ENCODE results near the gene KRTCAP2. TPM values are rescaled to one million over a fixed set of nuclear protein-coding genes. Genes with fewer than 3 reads are reported as not detected.
"Not testable (repeated sequence)": the region's sequence is repeated elsewhere in the genome, so short reads cannot be mapped to it uniquely, and the experiment has no call there.

Gene KRTCAP2
- total RNA-seq, 2 experiments from 2014 or later: 183 to 308 TPM

- POLR2A ChIA-PET: no interaction called here
Measured at GRCh38 chr1:155196103-155196892, 23.2 kb upstream of the KRTCAP2 start.

DNA sequence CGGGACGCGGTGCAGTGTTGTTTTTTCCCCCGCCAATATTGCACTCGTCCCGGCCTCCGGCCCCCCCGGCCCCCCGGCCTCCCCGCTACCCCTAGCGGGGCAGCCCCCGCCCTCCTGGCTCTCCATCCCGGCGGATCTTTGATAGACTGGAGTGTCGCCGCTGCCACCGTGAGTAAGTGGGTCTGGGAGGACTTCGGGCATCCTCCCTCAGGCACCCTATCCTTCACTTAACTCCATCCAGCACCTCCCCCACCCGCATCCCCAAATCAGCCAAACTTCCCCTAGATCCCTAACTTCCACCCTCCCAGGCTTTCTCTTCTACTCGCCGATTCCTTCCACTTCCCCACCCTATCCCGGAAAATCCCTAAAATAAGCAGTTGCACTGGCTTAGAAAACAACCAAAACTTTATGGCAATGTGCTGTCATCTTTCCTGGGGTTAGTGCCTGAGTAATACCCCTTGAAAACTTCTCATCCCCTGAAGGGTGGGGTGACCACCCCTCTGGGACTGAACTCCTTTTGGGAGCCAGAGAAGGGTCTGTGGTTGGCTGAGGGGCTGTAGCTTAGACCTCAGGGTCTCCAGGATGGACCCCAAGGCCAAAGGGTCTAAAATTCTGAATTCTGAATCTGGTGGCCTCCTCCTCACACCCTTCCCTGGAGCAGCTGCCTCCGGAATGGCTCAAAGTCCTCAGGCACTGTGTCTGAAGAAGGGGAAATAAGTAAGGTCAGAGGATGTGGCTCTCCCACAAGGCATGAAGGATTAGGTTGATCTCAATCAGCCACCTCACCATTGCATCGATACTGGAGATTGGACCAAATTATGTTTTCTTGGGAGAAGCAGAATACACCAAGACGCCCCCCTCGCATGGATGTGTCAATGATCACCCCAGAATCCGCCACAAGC lies 22.3 kb upstream of the KRTCAP2 start:
- Mint-ChIP-seq H3K4me1 (peaks cover 38% of the 10 kb centered on the region), H3K9me3 (no peaks in the 10 kb centered on the region), H3K36me3 (ENCODE audit: low read depth) (peaks cover 4% of the 10 kb centered on the region), H3K27me3 (no peaks in the 10 kb centered on the region), H3K4me3 (peak overlapping the region; percentile 71), H3K27ac (peak overlapping the region; percentile 60)
- CTCF ChIA-PET: interaction anchor here (1.5 to 3.7 kb wide), 7 partner anchors 8 to 55 kb away, joined by 4 to 52 read pairs (median 10); partner anchors contain the start of genes KRTCAP2 and TRIM46
- no peak for DNase-seq
- POLR2A ChIA-PET: interaction anchor here (0.6 kb wide), 1 partner anchor 31 kb away, joined by 3 read pairs; no protein-coding TSS in a partner anchor

More at GRCh38 chr1:155196103-155196892, 23.2 kb upstream of the KRTCAP2 start:
- H3K4me3 Mint-ChIP-seq: no peak overlapping the region
- H3K9me3 Mint-ChIP-seq: no peaks in the 10 kb centered on the region
- no peaks in the 10 kb centered on the region for H3K27me3 Mint-ChIP-seq
- peaks cover 38% of the 10 kb centered on the region for H3K4me1 Mint-ChIP-seq
- no peak for DNase-seq
- peaks cover 4% of the 10 kb centered on the region for H3K36me3 Mint-ChIP-seq (ENCODE audit: low read depth)
- CTCF ChIA-PET: interaction anchor here (2.1 kb wide), 2 partner anchors 11 to 55 kb away, joined by 7 to 10 read pairs; no protein-coding TSS in a partner anchor
- no peak overlapping the region for H3K27ac Mint-ChIP-seq

DNA sequence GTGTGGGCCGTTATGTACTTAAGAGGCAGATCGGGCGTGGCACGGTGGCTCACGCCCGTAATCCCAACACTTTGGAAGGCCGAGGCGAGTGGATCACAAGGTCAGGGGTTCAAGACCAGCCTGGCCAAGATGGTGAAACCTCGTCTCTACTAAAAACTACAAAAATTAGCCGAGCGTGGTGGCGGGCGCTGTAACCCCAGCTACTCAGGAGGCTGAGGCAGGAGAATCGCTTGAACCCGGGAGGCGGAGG lies 20.8 kb upstream of the KRTCAP2 start:
- not testable (repeated sequence) for DNase-seq; H3K27me3 Mint-ChIP-seq; H3K9me3 Mint-ChIP-seq; H3K36me3 Mint-ChIP-seq (ENCODE audit: low read depth)
- H3K4me3 Mint-ChIP-seq: peak overlapping the region; percentile 74
- H3K27ac Mint-ChIP-seq: peak overlapping the region; percentile 96
- ChIA-PET POLR2A (interaction anchor here (0.6 to 0.9 kb wide), 2 partner anchors 15 to 965 kb away, joined by 3 to 5 read pairs; no protein-coding TSS in a partner anchor), CTCF (interaction anchor here (0.6 to 3.7 kb wide), 20 partner anchors 10 to 659 kb away, joined by 3 to 52 read pairs (median 6); partner anchors contain the start of genes KRTCAP2, MTX1, THBS3 and TRIM46)
- peaks cover 38% of the 10 kb centered on the region for H3K4me1 Mint-ChIP-seq

DNA sequence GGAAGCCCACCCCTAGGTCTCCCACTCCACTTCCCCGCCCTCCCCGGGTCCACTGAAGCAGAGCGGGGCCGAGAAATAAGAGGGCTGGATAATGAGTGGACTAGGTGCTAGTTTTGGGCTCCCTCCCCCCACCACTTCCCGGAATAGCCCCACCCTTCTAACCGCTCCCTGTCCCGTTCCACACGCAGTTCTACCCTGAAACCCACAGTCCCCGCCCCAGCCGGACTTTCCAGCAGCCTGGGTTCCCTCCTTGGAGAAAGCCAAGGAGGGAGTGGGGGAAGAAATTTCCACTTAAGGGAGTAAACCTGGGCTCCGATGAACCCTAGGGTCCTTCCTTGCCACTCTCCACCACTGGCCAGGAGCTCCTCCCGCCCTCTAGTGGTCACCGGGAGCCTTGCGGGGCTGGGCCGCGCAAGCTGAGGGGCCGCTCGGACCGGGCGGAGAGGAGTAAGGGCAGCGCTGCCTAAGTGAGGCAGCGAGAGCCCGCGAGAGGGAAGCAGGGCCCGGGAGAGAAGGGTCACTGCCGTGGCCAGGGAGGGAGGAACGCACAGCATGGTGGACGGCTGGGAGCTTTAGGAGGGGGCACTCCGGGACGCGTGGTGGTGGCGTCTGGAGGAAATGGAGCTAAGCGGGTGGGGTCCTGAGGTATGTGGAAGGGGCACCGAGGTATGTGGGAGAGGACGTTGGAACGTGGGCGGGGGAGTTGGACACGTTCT lies 20.3 kb upstream of the KRTCAP2 start:
- ChIA-PET POLR2A (interaction anchor here (0.9 kb wide), 1 partner anchor 15 kb away, joined by 5 read pairs; no protein-coding TSS in a partner anchor), CTCF (interaction anchor here (0.6 to 3.7 kb wide), 20 partner anchors 9 to 659 kb away, joined by 3 to 52 read pairs (median 6); partner anchors contain the start of genes KRTCAP2, MTX1, THBS3 and TRIM46)
- H3K9me3 Mint-ChIP-seq: no peaks in the 10 kb centered on the region
- peaks cover 38% of the 10 kb centered on the region for H3K4me1 Mint-ChIP-seq
- H3K4me3 Mint-ChIP-seq: peak overlapping the region; percentile 74
- peaks cover 4% of the 10 kb centered on the region for H3K36me3 Mint-ChIP-seq (ENCODE audit: low read depth)
- H3K27ac Mint-ChIP-seq: peak overlapping the region; percentile 96
- DNase-seq: peak; percentile 77
- H3K27me3 Mint-ChIP-seq: no peaks in the 10 kb centered on the region

- Mint-ChIP-seq H3K4me1 (peaks cover 43% of the 10 kb centered on the region), H3K27me3 (no peaks in the 10 kb centered on the region), H3K9me3 (no peaks in the 10 kb centered on the region), H3K4me3 (peak overlapping the region; percentile 74), H3K27ac (peak overlapping the region; percentile 96), H3K36me3 (ENCODE audit: low read depth) (peaks cover 5% of the 10 kb centered on the region)
- POLR2A ChIA-PET: interaction anchor here (0.9 kb wide), 1 partner anchor 14 kb away, joined by 5 read pairs; no protein-coding TSS in a partner anchor
- CTCF ChIA-PET: interaction anchor here (1.1 to 3.7 kb wide), 17 partner anchors 8 to 175 kb away, joined by 3 to 52 read pairs (median 7); partner anchors contain the start of genes KRTCAP2, MTX1, THBS3 and TRIM46
- DNase-seq: peak; percentile 38
Measured at GRCh38 chr1:155192346-155193274, 19.5 kb upstream of the KRTCAP2 start.

- Mint-ChIP-seq H3K4me3 (peak overlapping the region; percentile 58), H3K9me3 (no peaks in the 10 kb centered on the region), H3K36me3 (ENCODE audit: low read depth) (peaks cover 5% of the 10 kb centered on the region), H3K27me3 (no peaks in the 10 kb centered on the region), H3K4me1 (peaks cover 45% of the 10 kb centered on the region), H3K27ac (peak overlapping the region; percentile 96)
- POLR2A ChIA-PET: no interaction called here
- DNase-seq: no peak
- CTCF ChIA-PET: interaction anchor here (3.6 to 3.7 kb wide), 2 partner anchors 12 to 18 kb away, joined by 27 to 52 read pairs; partner anchors contain the start of genes KRTCAP2 and TRIM46
Measured at GRCh38 chr1:155191904-155192303, 18.8 kb upstream of the KRTCAP2 start.

GRCh38 chr1:155189926-155190325 lies 16.8 kb upstream of the KRTCAP2 start:
- H3K9me3 Mint-ChIP-seq; CTCF ChIA-PET; H3K27me3 Mint-ChIP-seq; H3K36me3 Mint-ChIP-seq (ENCODE audit: low read depth); POLR2A ChIA-PET; H3K4me3 Mint-ChIP-seq; H3K27ac Mint-ChIP-seq; DNase-seq: not testable (repeated sequence)
- H3K4me1 Mint-ChIP-seq: peaks cover 39% of the 10 kb centered on the region

DNA sequence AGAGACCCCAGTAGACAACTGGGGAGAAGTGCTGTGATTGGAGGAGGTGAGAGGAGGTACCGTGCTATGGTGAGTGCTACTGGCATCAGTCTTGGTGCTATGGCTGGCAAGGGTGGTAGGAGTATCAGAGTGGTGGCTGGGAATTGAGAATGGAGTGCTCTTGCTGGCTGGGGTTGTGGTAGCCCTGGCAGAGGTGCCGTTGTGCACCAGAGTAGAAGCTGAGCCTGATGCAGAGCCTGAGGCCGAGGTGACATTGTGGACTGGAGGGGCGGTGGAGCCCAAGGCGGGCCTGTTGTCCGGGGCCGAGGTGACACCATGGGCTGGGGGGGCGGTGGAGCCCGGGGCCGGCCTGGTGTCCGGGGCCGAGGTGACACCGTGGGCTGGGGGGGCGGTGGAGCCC lies 15.2 kb upstream of the KRTCAP2 start:
- no peaks in the 10 kb centered on the region for H3K9me3 Mint-ChIP-seq
- no peaks in the 10 kb centered on the region for H3K27me3 Mint-ChIP-seq
- POLR2A ChIA-PET: no interaction called here
- H3K36me3 Mint-ChIP-seq (ENCODE audit: low read depth): peaks cover 4% of the 10 kb centered on the region
- H3K27ac Mint-ChIP-seq: peak overlapping the region; percentile 78
- H3K4me1 Mint-ChIP-seq: peaks cover 22% of the 10 kb centered on the region
- peak overlapping the region; percentile 24 for H3K4me3 Mint-ChIP-seq
- CTCF ChIA-PET: interaction anchor here (0.9 to 3.9 kb wide), 2 partner anchors 11 to 15 kb away, joined by 6 to 13 read pairs; partner anchors contain the start of gene KRTCAP2
- no peak for DNase-seq

DNA sequence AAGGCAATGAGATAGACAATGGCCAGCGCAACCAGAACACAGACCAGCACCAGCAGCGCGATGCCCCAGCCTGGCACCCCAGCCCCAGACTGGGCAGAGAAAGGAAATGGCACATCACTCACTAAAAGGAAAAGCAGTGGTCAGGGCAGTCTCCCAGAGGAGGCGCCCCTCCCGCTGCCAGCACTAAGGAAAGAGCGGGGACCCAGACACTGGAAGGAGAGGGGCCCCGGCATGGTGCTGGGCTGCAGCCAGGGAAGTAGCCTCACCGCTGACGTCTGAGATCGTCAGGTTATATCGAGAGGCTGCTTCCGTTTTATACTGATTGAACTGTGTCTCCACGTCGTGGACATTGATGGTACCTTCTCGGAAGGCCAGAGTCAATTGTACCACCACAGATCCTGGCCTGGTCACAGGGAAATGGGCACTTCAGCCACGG lies 14.4 kb upstream of the KRTCAP2 start:
- Mint-ChIP-seq H3K4me3 (no peak overlapping the region), H3K36me3 (ENCODE audit: low read depth) (peaks cover 4% of the 10 kb centered on the region), H3K9me3 (no peaks in the 10 kb centered on the region), H3K27me3 (no peaks in the 10 kb centered on the region), H3K27ac (no peak overlapping the region), H3K4me1 (peaks cover 16% of the 10 kb centered on the region)
- no peak for DNase-seq
- ChIA-PET CTCF (interaction anchor here (1.3 to 3.9 kb wide), 2 partner anchors 10 to 40 kb away, joined by 4 to 13 read pairs; no protein-coding TSS in a partner anchor), POLR2A (no interaction called here)

GRCh38 chr1:155186794-155187455 lies 13.8 kb upstream of the KRTCAP2 start:
- no peak for DNase-seq
- ChIA-PET POLR2A (interaction anchor here (0.7 kb wide), 1 partner anchor 19 kb away, joined by 4 read pairs; no protein-coding TSS in a partner anchor), CTCF (interaction anchor here (1.3 to 3.9 kb wide), 2 partner anchors 10 to 41 kb away, joined by 4 to 13 read pairs; no protein-coding TSS in a partner anchor)
- H3K36me3 Mint-ChIP-seq (ENCODE audit: low read depth): peaks cover 7% of the 10 kb centered on the region
- H3K27ac Mint-ChIP-seq: no peak overlapping the region
- H3K27me3 Mint-ChIP-seq: no peaks in the 10 kb centered on the region
- no peaks in the 10 kb centered on the region for H3K9me3 Mint-ChIP-seq
- H3K4me3 Mint-ChIP-seq: no peak overlapping the region
- peaks cover 11% of the 10 kb centered on the region for H3K4me1 Mint-ChIP-seq

All from activated CD4-positive, alpha-beta T cell treated with anti-CD3 and anti-CD28 coated beads, Interleukin-2, amount 10 ng/mL, durations not matched to agents 7 days and 5 days (primary cell).